Testis (tissue), 3 donors: Measurements from ENCODE around the gene AMDHD2. TPM values are rescaled to one million over a fixed set of nuclear protein-coding genes. Genes with fewer than 3 reads are reported as not detected.
A peak's percentile ranks its signal among the peaks of the same experiment; 100 is the strongest.
"Not testable (repeated sequence)": the region's sequence is repeated elsewhere in the genome, so short reads cannot be mapped to it uniquely, and the experiment has no call there.

Source experiments
- DNase-seq: peaks from one replicate; pipeline ENCODE4 v3.0.0-alpha.2; 2019
- H3K27ac ChIP-seq, 2 donors: fragments of 200-600 bp; sonication (generic); one replicate each; pipeline ENCODE4 v1.5.1; 2019
- H3K27me3 ChIP-seq: fragments of 200-600 bp; sonication (generic); one replicate; pipeline ENCODE4 v1.5.1; 2019
- H3K36me3 ChIP-seq: fragments of 200-600 bp; sonication (generic); one replicate; pipeline ENCODE4 v1.5.1; 2017; ENCODE audit warnings: low read depth; ENCODE audit errors: missing control alignments
- H3K4me1 ChIP-seq: fragments of 200-600 bp; sonication (generic); one replicate; pipeline ENCODE4 v1.5.1; 2019
- H3K4me3 ChIP-seq, 2 donors: fragments of 200-600 bp; sonication (generic); one replicate each; pipeline ENCODE4 v1.5.1; 2017 to 2019
- H3K9me3 ChIP-seq: fragments of 200-600 bp; sonication (generic); one replicate; pipeline ENCODE4 v1.5.1; 2017
- POLR2A ChIP-seq: fragments of 450-650 bp; IDR thresholded peaks from one replicate; pipeline ENCODE4 v1.6.1; 2017; ENCODE audit warnings: antibody characterized with exemption, mild to moderate bottlenecking, moderate library complexity
- WGBS, 2 donors: methylation state at CpG; one replicate each; pipeline ENCODE4 v1.1.5; 2018; 5-methylcytosine and 5-hydroxymethylcytosine counted together
- intact Hi-C: fragments of 100-400 bp; cut with DNase I; formaldehyde crosslinking; loops from one replicate; pipeline ENCODE4 v1.15.1; 2023; ENCODE audit warnings: low total_unique reads
- polyA plus RNA-seq: library from polyadenylated mRNA; stranded (reverse); fragments of 350-450 nt; fragmentation: Illumina TruSeq; extraction: RNeasy Lipid Tissue Mini Kit (QIAGEN cat#74804); gene quantifications from one replicate; pipeline ENCODE4 v1.2.3, GENCODE V29; 2014; ENCODE audit warnings: low read depth, low replicate concordance; ENCODE audit not compliant: insufficient read depth
- total RNA-seq, 2 donors: library from RNA; depleted of rRNA; stranded (reverse); fragments of >200 nt; gene quantifications; one replicate each; pipeline ENCODE4 v1.2.3, GENCODE V29; 2016
- TF ChIP-seq, protein P1 (sequence below), 3 experiments: fragments of 450-650 bp in 2 of 3; fragments of 200-600 bp in 1 of 3; sonication (generic) in 1 of 3; IDR thresholded peaks; one replicate each; pipeline ENCODE4 v1.5.1; 2016 to 2019; ENCODE audit warnings: antibody characterized with exemption in 3 of 3, mild to moderate bottlenecking in 2 of 3, moderate library complexity in 1 of 3

The AMDHD2 gene
- total and polyA plus RNA-seq, 3 donors from 2014 or later: 58.6 to 78.8 (median 72.8) TPM

DNA sequence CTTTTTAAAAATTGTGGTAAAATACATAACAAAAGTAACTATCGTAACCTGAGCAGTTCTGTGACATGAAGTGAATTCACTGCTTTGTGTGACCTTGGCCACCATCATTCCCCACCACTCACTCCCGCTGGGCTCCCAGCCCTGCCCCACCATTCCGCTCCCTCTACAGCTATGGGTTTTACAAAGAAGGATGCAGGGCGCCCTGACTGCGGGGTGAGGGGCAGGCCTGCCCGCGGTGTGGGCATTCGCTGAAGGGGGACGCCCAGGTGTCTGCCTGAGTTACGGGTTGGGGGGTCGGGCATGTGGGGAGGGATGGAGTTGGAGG is 11.2 kb downstream of the AMDHD2 start, which contains the start of gene CEMP1:
TSS of gene CEMP1 (minus strand) at position 38 of the 325 bp plus-strand sequence. CDS start 335 bp downstream, outside the sequence.
- TF ChIP-seq POLR2A: no peak
- TF ChIP-seq, protein P1, sequence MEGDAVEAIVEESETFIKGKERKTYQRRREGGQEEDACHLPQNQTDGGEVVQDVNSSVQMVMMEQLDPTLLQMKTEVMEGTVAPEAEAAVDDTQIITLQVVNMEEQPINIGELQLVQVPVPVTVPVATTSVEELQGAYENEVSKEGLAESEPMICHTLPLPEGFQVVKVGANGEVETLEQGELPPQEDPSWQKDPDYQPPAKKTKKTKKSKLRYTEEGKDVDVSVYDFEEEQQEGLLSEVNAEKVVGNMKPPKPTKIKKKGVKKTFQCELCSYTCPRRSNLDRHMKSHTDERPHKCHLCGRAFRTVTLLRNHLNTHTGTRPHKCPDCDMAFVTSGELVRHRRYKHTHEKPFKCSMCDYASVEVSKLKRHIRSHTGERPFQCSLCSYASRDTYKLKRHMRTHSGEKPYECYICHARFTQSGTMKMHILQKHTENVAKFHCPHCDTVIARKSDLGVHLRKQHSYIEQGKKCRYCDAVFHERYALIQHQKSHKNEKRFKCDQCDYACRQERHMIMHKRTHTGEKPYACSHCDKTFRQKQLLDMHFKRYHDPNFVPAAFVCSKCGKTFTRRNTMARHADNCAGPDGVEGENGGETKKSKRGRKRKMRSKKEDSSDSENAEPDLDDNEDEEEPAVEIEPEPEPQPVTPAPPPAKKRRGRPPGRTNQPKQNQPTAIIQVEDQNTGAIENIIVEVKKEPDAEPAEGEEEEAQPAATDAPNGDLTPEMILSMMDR (IDR thresholded peaks at IDR 0.05): no peak
- Histone ChIP-seq H3K4me3 (peak within 1 kb of the TSS; percentile 59 to 73), H3K4me1 (no peaks in the 10 kb centered on the region), H3K27ac (peak within 1 kb of the TSS; percentile 90 to 93), H3K36me3 (no peaks in the 10 kb centered on the region), H3K9me3 (no peaks in the 10 kb centered on the region), H3K27me3 (no peaks in the 10 kb centered on the region)
- 13 to 34% methylated on average over 3 to 11 of the region's 11 CpGs for whole genome bisulfite sequencing, 2 donors
- intact Hi-C loops: no loop called here
- DNase-seq: no peak

DNA sequence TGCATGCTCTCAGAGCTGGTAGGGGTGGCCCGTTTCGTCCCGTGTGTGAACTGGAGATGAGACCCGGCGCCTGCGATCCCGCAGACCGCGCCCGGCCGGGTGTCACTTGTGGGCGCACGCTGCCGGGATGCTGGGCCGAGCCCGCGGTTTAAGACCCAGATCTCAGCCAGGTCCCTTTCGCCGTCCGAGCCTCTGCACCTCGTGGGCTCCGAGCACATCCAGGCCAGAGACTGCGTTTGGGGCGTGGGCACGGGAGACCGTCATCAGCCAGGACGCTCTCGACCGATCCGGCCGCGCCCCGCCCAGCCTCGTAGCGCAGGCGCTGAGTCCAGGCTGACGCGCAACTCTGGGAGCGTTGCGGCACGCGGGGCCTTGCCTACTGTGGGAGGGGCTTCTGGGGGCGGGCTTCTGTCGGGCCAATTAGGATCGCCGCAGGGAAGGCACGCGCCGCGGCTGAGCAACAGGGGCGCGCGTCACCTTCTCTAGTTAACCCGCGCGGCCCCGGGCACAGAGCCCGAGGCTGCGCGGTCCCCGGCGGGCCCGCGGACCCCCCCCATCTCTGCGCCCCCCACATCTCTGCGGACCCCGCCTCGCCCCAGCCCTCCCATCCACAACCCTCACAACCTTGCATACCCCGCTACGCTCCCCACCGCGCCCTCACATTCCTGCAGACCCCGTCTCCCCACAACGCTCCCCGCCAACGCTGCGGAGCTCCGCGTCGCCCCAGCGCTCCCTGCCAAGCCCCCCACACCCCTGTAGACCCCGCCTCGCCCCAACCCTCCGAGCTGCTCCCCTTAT is 11.7 kb downstream of the AMDHD2 start:
- no peaks in the 10 kb centered on the region for H3K4me1 ChIP-seq
- peak overlapping the region; percentile 59 to 73 for H3K4me3 ChIP-seq
- 1 to 2% methylated on average over 15 to 84 of the region's 84 CpGs for WGBS, 2 donors
- intact Hi-C loops: no loop called here
- TF ChIP-seq, protein P1 (IDR thresholded peaks at IDR 0.05): no peak
- TF ChIP-seq POLR2A: peak; percentile 63
- H3K27ac ChIP-seq: peak overlapping the region; percentile 90 to 93
- no peaks in the 10 kb centered on the region for H3K27me3 ChIP-seq
- H3K9me3 ChIP-seq: no peaks in the 10 kb centered on the region
- H3K36me3 ChIP-seq: no peaks in the 10 kb centered on the region
- DNase-seq: peak; percentile 99

DNA sequence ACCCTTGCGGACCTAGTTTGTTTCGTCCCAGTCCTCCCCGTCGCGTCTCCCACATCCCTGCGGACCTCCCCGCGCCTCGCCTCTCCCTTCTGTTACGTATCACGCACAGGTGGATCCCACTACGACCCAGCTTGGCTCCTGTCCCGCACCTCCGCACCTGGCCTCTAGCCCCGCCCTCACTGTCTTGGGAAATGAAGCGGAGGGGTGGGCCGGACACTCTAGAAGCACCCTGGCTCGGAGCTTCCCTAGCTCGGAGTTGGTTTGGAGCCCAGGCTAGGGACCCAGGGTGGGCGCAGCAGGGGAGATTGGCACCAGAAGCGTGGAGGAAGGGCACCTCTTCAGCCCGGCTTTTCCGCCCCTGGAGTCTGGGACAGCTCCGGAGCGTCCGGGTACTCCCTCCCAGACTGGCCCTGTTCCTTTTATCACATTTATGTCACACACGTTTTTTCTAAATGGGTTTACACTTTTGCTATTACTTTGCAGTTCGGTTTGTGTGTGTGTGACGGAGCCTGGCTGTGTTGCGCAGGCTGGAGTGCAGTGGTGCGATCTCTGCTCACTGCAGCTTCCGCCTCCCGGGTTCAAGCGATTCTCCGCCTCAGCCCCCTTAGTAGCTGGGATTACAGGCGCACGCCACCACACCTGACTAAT is 12.4 kb downstream of the AMDHD2 start:
- TF ChIP-seq POLR2A: no peak
- TF ChIP-seq, protein P1 (IDR thresholded peaks at IDR 0.05): no peak
- Histone ChIP-seq H3K36me3 (no peaks in the 10 kb centered on the region), H3K4me1 (no peaks in the 10 kb centered on the region), H3K9me3 (no peaks in the 10 kb centered on the region), H3K27ac (peak overlapping the region; percentile 90 to 93), H3K27me3 (no peaks in the 10 kb centered on the region), H3K4me3 (peak overlapping the region; percentile 59 to 73)
- WGBS, 2 donors: 1% methylated on average over 33 to 37 of the region's 37 CpGs
- intact Hi-C loops: no loop called here
- peak; percentile 82 for DNase-seq

DNA sequence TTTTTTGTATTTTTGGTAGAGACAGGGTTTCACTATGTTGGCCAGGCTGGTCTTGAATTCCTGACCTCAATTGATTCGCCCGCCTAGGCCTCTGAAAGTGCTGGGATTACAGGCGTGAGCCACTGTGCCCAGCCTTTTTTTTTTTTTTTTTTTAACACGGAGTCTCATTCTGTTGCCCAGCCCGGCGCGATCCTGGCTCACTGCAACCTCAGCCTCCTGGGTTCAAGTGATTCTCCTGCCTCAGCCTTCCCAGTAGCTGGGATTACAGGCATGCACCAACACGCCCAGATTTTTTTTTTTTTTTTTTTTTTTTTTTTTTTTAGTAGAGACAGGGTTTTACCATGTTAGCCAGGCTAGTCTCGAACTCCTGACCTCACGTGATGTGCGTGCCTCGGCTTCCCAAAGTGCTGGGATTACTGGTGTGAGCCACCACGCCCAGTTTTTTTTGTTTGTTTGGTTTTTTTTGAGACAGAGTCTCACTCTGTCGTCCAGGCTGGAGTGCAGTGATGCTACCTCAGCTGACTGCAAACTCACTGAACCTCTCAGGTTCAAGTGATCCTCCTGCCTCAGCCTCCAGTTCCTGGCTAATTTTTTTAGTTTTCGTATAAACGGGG is 13.1 kb downstream of the AMDHD2 start:
- WGBS, 2 donors: 26 to 39% methylated on average over 16 of the region's 16 CpGs
- Histone ChIP-seq H3K27ac (peak overlapping the region; percentile 90 to 93), H3K4me3 (peak overlapping the region; percentile 59 to 73)
- H3K27me3 ChIP-seq, H3K36me3 ChIP-seq, H3K4me1 ChIP-seq, H3K9me3 ChIP-seq, DNase-seq, intact Hi-C loops: not testable (repeated sequence)

DNA sequence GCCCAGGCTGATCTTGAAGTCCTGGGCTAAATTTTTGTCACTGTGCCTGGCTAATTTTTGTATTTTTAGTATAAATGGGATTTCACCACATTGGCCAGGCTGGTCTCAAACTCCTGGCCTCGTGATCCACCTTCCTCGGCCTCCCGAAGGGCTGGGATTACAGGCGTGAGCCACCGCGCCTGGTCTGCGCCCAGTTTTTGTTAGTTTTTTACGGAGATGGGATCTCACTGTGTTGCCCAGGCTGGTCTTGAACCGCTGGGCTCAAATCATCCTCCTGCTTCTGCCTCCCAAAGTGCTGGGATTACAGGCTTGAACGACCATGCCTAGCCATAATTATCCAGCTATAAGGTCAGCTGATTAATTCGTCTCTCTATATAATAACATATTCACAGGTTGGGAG is 13.7 kb downstream of the AMDHD2 start:
- DNase-seq: no peak
- Histone ChIP-seq H3K36me3 (no peaks in the 10 kb centered on the region), H3K27me3 (no peaks in the 10 kb centered on the region), H3K9me3 (no peaks in the 10 kb centered on the region), H3K4me1 (peaks cover under 1% of the 10 kb centered on the region), H3K4me3 (no peak overlapping the region), H3K27ac (no peak overlapping the region)
- TF ChIP-seq, protein P1 (IDR thresholded peaks at IDR 0.05): no peak
- TF ChIP-seq POLR2A: no peak
- intact Hi-C loops: no loop called here
- 87 to 92% methylated on average over 11 of the region's 11 CpGs for whole genome bisulfite sequencing, 2 donors

- H3K36me3 ChIP-seq, DNase-seq, H3K27me3 ChIP-seq, H3K4me3 ChIP-seq, intact Hi-C loops, H3K9me3 ChIP-seq, H3K4me1 ChIP-seq: not testable (repeated sequence)
- peak overlapping the region in 1 of 2 donors; percentile 81 for H3K27ac ChIP-seq
- WGBS, 2 donors: 87 to 90% methylated on average over 5 of the region's 5 CpGs
These were observed 14.2 kb downstream of the AMDHD2 start for GRCh38 chr16:2534335-2534734.
